OCI-LY7 (cell line): ENCODE data around the gene CA14. TPM values are rescaled to one million over a fixed set of nuclear protein-coding genes. Genes with fewer than 3 reads are reported as not detected.

ENCODE experiments used
- BruUV-seq: library from RNA; stranded (reverse); fragments of 400-500 nt; replicated peaks from 2 replicates; lab custom pipeline; 2021; lab: Mats Ljungman, UMichigan
- CTCF ChIA-PET: fragments of 300-600 bp; sonication (Branson Sonifier 250); formaldehyde crosslinking; loops from one replicate; lab custom pipeline; 2022; ENCODE audit warnings: antibody characterized with exemption; ENCODE audit not compliant: unreplicated experiment; lab: Charles Lee
- POLR2A ChIA-PET: fragments of 300-600 bp; sonication (Branson Sonifier 250); formaldehyde crosslinking; loops from one replicate; lab custom pipeline; 2022; ENCODE audit warnings: antibody characterized with exemption; lab: Charles Lee
- DNase-seq: peaks from one replicate; pipeline ENCODE4 v3.0.0-alpha.2; 2015; ENCODE audit warnings: low spot score
- H2AFZ ChIP-seq: fragments of 200-600 bp; sonication (generic), shearing (Covaris generic); 2 replicates; pipeline ENCODE4 v1.6.1; 2014; ENCODE audit warnings: mild to moderate bottlenecking, antibody characterized with exemption, low read length, moderate library complexity
- H3K27ac ChIP-seq: fragments of 200-600 bp; sonication (generic); 2 replicates; pipeline ENCODE4 v1.5.1; 2014; ENCODE audit warnings: mixed run types, low read depth, mild to moderate bottlenecking, moderate library complexity, low read length, inconsistent platforms; ENCODE audit not compliant: poor library complexity, severe bottlenecking
- H3K36me3 ChIP-seq: fragments of 200-600 bp; sonication (generic); 2 replicates; pipeline ENCODE4 v1.6.1; 2014; ENCODE audit warnings: mild to moderate bottlenecking, antibody characterized with exemption, low read length, moderate library complexity, mixed read lengths; ENCODE audit not compliant: insufficient read depth
- H3K4me1 ChIP-seq: fragments of 200-600 bp; sonication (generic); 2 replicates; pipeline ENCODE4 v1.5.1; 2014; ENCODE audit warnings: mild to moderate bottlenecking, low read length; ENCODE audit not compliant: insufficient read depth, poor library complexity, severe bottlenecking
- H3K4me2 ChIP-seq: fragments of 200-600 bp; sonication (generic); 2 replicates; pipeline ENCODE4 v1.6.1; 2014; ENCODE audit warnings: mild to moderate bottlenecking, low read length
- H3K4me3 ChIP-seq: fragments of 200-600 bp; sonication (generic); 2 replicates; pipeline ENCODE4 v1.5.1; 2014; ENCODE audit warnings: mild to moderate bottlenecking, low read depth, low read length; ENCODE audit not compliant: poor library complexity, severe bottlenecking
- H3K79me2 ChIP-seq: fragments of 200-600 bp; sonication (generic); 2 replicates; pipeline ENCODE4 v1.6.1; 2016; ENCODE audit warnings: low read depth, mild to moderate bottlenecking, low read length, moderate library complexity, mixed read lengths; ENCODE audit not compliant: insufficient read depth
- H3K9me2 ChIP-seq: fragments of 200-600 bp; sonication (generic); 2 replicates; pipeline ENCODE4 v1.6.1; 2016; ENCODE audit warnings: mild to moderate bottlenecking, low read length, mixed read lengths; ENCODE audit not compliant: insufficient read depth
- H3K9me3 ChIP-seq: fragments of 200-600 bp; sonication (generic); 2 replicates; pipeline ENCODE4 v1.6.1; 2014; ENCODE audit warnings: mild to moderate bottlenecking, mixed run types, low read length, mixed read lengths
- H4K20me1 ChIP-seq: fragments of 200-600 bp; sonication (generic); 2 replicates; pipeline ENCODE4 v1.6.1; 2014; ENCODE audit warnings: mild to moderate bottlenecking, antibody characterized with exemption, low read length, moderate library complexity, mixed read lengths; ENCODE audit not compliant: insufficient read depth
- CTCF ChIP-seq: fragments of 200-600 bp; sonication (generic); conservative IDR thresholded peaks from 2 replicates; pipeline ENCODE4 v1.5.1; 2014; ENCODE audit warnings: mild to moderate bottlenecking, antibody characterized with exemption, low read length, moderate library complexity, mixed read lengths
- EZH2phosphoT487 ChIP-seq: fragments of 200-600 bp; sonication (generic); IDR thresholded peaks from 2 replicates; pipeline ENCODE4 v1.6.1; 2018; ENCODE audit warnings: low read depth, borderline replicate concordance, mild to moderate bottlenecking, mixed run types, antibody characterized with exemption, low read length, moderate library complexity, mixed read lengths
- intact Hi-C: fragments of 100-400 bp; cut with micrococcal nuclease; formaldehyde crosslinking; loops from one replicate; pipeline ENCODE4 v1.10.0; 2022; ENCODE audit not compliant: unreplicated experiment
- total RNA-seq, 2 experiments: library from RNA; depleted of rRNA in 1 of 2; stranded (reverse); fragments of >200 nt in 1 of 2; shearing (Covaris generic) in 1 of 2; gene quantifications; 2 replicates each; pipeline ENCODE4 v1.2.3, GENCODE V29; 2014 to 2022

Gene CA14
- total RNA-seq, 2 experiments from 2014 or later, result not detected

GRCh38 chr1:150259217-150259616, 1.6 kb downstream of the CA14 start:
- Histone ChIP-seq H4K20me1 (no peaks in the 10 kb centered on the region), H3K4me1 (peaks cover 24% of the 10 kb centered on the region), H3K36me3 (no peaks in the 10 kb centered on the region; the same call in 1 of the 2 replicates), H2AFZ (no peak overlapping the region), H3K79me2 (no peaks in the 10 kb centered on the region), H3K9me2 (no peaks in the 10 kb centered on the region), H3K27ac (no peak overlapping the region), H3K9me3 (no peaks in the 10 kb centered on the region), H3K4me2 (no peak overlapping the region), H3K4me3 (no peak overlapping the region)
- ChIA-PET POLR2A (interaction anchor here (0.6 to 0.7 kb wide), 2 partner anchors 14 to 40 kb away, joined by 4 to 5 read pairs; partner anchors contain the start of gene C1orf54), CTCF (no interaction called here)
- intact Hi-C loops, result loop anchor here (10.0 kb wide), 1 partner anchor 266 kb away; no protein-coding TSS in a partner anchor
- no TSS peak for BruUV-seq
- no peak for DNase-seq
- TF ChIP-seq EZH2phosphoT487 (no peak), CTCF (no peak)

GRCh38 chr1:150259758-150260669, 2.4 kb downstream of the CA14 start:
- ChIA-PET CTCF (no interaction called here), POLR2A (interaction anchor here (0.6 to 1.1 kb wide), 4 partner anchors 9 to 108 kb away, joined by 3 to 5 read pairs (median 4); partner anchors contain the start of gene APH1A)
- no peak overlapping the region for H2AFZ ChIP-seq
- H4K20me1 ChIP-seq, result no peaks in the 10 kb centered on the region
- no peak for DNase-seq
- H3K9me2 ChIP-seq, result no peaks in the 10 kb centered on the region
- H3K27ac ChIP-seq, result no peak overlapping the region
- BruUV-seq, result no TSS peak
- H3K79me2 ChIP-seq, result no peaks in the 10 kb centered on the region
- TF ChIP-seq CTCF, result no peak
- TF ChIP-seq EZH2phosphoT487, result no peak
- H3K36me3 ChIP-seq, result peaks cover 7% of the 10 kb centered on the region; the same call in 1 of the 2 replicates
- H3K4me1 ChIP-seq, result peaks cover 24% of the 10 kb centered on the region
- H3K4me3 ChIP-seq, result no peak overlapping the region
- H3K4me2 ChIP-seq, result no peak overlapping the region
- intact Hi-C loops, result loop anchor here (10.0 kb wide), 1 partner anchor 265 kb away; no protein-coding TSS in a partner anchor
- no peaks in the 10 kb centered on the region for H3K9me3 ChIP-seq
